ENCODE measurements around the gene RAMP3.
A peak's percentile ranks its signal among the peaks of the same experiment; 100 is the strongest.
"Not testable (repeated sequence)": the region's sequence is repeated elsewhere in the genome, so short reads cannot be mapped to it uniquely, and the experiment has no call there.

Gene RAMP3

DNA sequence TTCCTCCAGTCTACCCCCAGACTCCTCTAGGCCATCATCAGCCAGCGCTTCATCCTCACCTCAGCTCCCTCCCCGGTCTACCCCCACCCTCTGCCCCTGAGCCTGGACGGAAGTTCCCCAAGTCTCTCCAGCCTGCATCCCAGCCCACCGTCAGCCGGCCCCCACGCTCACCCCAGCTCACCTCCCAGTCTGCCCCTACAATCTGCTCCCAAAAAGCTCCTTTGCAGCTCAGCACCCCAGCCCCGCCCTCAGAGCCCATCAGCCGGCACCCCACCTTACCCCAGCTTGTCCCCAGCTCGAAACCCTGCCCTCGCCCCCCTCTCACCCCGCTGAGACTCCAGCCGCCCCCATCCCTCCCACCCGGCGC lies 322 bp upstream of the RAMP3 start:
- DNase-seq (ENCODE audit: low spot score) = no peak

DNA sequence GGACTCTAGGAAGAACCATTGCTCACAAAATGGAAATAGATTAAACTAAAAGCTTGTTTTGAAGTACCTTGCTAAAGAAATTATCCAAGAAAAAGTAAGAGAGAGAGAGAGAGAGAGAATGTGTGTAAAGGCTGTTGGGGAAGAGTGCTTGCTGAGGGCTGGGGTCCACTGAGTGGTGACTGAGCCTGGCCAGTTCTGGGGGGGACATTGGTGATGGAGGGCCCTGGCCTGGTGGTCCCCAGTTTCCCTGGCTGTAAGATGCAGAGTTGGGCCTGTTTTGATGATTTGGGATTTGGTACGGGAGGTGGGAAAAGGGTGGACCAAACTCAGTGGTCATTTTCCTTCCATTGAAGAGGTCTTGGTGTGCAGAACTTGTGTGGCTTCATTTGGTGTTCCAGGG lies 880 bp downstream of the RAMP3 start:
- DNase-seq (ENCODE audit: low spot score) = no peak

DNA sequence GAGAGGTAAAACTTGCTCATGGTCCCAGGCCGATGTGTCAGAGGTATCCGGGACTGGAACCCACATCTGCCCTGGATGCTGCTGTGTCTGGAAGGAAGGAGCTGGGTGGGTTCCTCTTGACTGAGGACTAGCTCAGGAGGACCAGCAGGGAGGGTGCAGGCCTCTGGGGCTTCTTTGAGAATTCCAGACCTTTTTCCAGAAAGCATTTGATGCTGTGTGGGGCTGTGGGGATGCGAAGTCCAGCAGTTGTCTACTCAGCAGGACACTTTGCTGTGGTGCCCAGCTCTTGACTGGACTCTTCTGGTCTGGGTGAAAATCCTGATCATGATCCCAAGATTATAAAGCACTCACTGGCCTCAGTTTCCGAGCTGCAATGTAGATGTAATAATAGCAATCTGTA lies 1.7 kb downstream of the RAMP3 start:
- DNase-seq (ENCODE audit: low spot score) = no peak

DNA sequence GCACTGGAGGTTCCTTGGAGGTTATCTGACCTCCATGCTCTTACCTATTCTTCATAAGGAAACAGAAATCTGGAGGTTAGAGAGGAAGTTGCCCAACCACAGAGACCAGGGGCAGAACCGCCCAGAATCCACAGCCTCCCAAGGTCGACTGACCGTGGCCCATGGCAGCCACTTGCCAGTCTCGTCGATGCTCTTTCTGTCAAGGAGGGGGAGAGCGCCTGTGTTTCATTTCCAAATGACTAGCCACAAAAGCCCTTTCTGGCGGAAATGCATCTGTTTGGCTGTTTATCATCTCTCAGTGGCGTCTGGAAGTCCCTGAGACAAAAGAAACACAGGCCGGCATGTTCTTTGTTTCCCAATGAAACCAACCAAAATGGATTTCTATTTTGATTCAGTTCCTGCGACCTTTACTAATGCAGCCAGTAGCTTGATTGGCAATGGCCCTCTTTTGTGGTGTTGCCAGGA lies 2.9 kb downstream of the RAMP3 start:
- DNase-seq (ENCODE audit: low spot score) = no peak

DNA sequence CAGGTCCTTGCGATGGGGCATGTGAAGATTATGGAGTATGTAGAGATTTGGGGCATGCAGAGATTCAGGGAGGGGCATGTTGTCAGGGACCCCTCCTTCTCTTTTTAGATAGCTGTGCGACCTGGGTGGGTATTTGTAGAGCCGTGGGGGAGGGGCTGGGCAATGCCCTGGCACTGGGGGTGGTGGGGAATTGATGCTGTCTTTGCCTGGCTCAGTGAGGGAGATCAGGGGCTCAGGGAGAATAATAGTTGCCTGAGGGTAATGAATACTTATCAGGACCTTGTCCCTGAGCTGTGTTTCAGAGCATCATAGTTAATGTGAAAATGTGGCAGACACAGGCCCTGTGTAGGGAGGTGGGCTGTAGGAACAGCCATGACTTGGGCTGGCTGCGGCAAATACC lies 3.5 kb downstream of the RAMP3 start:
- DNase-seq (ENCODE audit: low spot score) = no peak

DNA sequence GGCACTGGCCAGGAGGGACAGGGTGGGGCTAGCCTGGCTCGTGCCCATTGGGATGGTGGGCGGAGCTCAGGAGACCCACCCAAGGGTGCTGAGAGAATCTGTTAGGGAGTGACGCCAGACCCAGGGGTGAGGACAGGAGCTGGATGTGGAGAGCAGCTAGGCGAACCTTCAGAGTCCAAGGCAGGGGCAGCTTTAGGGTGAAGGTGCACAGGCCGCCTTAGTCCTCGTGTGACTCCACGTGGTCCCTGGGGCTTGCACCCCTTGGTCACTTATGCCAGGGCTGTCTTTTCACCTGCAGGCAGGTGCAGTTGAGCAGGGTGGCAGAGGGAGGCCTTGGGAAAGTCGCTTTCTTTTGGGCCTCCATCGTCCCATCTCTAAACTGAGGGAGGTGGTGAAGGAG lies 4.3 kb downstream of the RAMP3 start:
- no peak for DNase-seq (ENCODE audit: low spot score)

DNA sequence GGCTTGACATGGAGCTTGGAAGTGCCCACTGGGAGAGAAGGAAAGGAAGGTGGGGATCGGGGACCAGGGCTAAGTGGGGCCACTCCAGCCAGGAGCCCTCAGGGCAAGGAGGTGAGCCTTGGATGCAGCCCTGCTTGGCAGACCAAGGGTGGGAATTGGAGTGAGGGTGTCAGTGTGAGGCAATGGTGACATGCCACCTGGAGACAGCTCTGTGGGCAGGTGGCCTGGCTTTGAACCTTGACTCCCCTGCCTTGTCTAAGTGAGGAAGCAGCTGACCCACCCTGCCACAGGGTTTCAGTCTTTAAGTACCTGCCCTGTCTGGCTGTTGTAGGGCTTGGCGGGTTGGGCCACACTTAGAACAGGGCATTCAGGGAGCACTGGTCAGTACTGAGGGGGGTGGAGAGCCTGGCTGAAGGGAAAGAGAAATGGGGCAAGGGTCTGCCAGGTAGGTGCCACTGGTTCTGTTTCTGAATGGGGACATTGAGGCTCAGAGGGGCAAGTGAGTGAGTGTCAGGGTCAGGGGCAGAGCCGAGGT lies 4.8 kb downstream of the RAMP3 start:
- DNase-seq (ENCODE audit: low spot score) = no peak

DNA sequence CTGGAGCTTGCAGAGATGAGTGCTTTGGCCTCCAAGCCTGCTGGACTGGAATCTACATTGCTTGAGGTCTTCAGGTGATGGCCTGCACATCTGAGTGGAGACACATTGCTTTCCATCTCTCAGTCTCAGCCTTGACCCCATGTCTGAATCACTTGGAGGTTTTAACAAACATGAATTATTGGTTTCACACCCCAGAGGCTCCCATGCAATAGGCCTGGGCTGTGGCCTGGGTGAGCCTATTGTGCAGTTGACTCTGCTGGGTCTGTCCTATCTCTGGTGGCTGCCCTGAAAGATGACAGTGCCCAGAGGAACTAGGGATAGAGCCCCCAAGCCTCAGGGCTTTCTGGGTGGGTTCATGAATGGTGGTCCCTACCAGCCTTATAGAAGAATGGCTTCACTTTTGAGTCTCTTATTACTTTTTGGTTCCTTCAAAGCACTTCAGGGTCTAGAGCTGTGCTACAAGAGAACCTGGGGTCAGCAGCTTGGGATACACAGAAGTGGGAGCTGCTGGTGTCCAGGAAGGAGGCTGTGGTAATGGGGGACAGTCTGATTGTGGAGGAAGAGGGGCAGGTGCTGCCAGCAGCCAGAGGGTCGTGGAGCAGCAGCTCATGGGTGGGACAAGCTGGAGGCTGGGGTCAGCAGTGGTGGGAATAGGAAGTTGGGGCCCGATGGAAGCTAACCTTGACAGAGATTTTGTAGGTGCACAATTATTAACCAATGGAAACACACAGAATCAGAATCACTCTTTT lies 5.5 kb downstream of the RAMP3 start:
- no peak for DNase-seq (ENCODE audit: low spot score)

DNA sequence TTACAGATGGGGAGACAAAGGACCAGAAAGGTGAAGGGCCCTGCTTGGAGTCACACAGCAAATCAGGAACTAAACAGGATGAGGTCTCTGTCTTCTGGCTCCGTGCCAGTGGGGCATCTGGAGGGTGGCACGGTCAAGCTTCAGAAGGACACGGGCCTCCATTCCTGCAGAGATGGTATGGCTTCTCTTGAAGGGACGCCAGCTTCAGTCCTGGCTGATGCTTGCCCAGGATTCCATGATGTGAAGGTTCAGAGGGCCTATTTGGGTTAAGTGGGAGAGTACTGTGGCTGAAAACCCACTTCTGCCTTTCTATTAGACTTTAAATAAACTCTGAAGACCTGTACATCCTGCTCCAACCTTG lies 6.1 kb downstream of the RAMP3 start:
- DNase-seq (ENCODE audit: low spot score) = no peak

DNA sequence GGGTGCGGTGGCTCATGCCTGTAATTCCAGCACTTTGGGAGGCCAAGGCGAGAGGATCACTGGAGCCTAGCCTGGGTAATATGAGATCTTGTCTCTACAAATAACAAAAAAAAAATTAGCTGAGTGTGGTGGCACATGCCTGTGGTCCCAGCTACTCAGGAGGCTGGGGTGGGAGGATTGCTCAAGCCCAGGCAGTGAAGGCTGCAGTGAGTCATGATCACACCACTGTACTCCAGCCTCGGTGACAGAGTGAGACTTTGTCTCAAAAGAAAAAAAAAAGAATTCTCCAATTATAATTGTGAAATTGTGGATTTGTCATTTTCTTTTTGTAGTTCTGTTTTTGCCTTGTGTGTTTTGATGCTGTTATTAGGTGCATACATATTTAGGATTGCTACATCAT lies 6.7 kb downstream of the RAMP3 start:
- DNase-seq (ENCODE audit: low spot score) = not testable (repeated sequence)

DNA sequence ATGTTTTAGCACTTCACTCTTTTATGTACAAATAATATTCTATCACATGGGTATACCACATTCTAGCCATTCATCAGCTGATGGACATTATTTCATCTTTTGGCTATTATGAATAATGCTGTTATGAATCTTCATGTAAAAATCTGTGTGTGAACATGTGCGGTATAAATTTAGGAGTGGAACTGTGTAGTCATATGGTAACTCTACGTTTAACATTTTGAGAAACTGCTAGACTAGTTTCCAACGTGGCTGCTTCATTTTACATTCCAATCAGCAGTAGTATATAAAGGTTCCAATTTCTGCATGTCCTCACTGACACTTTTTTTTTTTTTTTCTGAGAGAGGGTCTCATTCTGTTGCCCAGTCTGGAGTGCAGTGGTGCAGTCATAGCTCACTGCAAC lies 8.3 kb downstream of the RAMP3 start:
- no peak for DNase-seq (ENCODE audit: low spot score)

DNA sequence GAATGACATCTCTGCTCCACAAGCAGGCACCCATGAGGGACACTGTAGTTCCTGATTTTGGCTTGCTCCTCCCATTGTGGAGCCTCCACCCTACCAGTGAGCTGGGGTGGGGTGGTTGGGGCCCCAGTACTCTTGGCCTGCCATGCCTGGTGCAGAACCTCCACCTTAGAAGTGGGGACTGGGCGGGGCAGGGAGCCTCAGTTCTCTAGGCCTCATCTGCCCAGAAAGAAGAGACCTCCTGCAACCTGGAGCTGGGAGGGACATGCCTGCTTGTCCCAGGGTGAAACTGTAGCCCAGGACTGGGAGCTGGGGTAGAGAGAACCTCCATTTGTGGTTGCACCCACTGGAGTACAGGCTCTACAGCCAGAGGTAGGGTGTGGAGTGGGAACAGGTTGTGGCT lies 14.4 kb downstream of the RAMP3 start:
- DNase-seq (ENCODE audit: low spot score) = no peak

DNA sequence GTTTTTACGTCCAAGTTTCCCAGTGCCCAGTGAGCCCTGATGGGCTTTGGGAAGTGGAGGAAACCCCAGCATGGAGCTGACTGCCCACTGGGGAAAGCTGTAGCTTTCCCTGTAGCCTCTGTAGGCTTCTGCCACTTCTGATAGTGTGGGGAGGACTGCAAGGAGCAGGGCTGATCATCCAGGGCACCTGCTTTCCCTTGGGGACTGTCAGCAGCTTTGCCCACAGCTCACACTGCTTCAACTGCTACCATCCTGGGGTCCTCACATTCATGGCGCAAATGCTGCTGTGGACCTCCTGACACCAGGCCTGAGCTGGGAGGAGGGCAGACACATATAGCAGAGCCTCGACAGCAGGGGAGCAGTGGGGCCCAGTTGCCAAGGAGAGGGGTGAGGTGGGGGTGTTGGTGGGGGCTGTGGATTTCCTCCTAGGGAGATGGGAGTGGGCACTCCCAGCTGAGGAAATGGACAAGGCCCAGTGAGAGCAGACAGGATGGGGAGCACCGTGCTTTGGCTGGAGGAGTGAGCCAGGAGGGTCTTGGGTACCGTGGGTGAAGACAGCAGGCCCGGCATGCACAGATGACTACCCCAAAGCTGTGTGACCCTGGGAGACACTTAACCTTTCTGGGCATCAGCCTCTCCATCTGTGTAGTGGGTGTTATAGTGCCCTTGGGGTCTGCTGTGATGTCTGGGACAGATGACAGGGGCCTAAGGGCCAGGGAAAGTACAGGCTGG lies 16.2 kb downstream of the RAMP3 start:
- DNase-seq (ENCODE audit: low spot score) = no peak

DNA sequence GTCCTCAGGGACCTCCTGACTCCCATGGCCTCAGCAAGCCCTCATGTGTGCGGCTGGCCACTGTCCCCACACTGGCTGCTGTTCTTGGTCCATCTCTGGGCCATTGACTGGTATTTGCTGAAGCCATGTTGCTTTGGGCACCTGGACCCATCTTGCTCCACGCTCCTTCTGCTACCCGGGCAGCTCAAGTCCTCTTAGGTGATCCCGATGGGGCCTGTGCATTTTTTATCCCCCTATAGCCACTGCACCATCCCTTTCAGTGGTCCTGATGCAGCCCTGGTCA lies 16.7 kb downstream of the RAMP3 start:
- no peak for DNase-seq (ENCODE audit: low spot score)

DNA sequence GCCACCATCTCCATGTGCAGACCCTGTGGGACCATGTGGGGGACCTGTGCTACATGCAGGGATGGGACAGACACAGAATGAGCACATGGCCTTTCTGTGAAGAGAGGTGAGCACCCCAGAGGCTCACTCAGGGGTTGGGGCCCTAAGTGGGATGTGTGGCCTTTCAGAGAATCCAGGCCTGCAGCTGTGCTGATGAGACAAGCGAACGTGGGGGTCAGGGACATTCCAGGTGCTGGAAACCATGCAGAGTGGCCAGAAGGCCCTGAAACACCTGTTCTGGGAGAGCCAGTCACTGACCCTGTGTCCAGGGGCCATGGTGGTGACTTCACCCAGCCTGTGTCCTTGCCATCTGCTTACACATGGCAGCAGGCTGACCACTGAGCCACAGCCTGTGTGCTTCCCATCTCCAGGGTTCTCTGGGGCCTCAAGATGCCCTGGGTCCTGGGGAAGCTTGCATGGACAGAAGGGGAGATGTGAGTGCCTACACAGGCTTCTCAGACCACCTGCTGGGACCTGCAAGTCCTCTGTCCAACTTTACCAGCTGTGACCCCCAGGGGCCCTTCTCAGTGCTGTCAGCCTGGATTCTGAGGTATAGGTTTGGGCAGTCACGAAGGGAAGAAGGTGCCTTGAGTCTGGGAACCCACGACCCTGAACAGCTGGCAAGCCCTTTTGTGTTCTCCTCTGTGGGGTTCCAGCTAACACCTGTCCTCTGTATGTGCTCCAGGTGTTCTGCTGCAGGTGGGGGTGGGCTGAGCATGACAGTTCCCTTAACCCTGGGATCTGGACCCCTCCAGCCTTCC lies 17.6 kb downstream of the RAMP3 start:
- DNase-seq (ENCODE audit: low spot score) = no peak

DNA sequence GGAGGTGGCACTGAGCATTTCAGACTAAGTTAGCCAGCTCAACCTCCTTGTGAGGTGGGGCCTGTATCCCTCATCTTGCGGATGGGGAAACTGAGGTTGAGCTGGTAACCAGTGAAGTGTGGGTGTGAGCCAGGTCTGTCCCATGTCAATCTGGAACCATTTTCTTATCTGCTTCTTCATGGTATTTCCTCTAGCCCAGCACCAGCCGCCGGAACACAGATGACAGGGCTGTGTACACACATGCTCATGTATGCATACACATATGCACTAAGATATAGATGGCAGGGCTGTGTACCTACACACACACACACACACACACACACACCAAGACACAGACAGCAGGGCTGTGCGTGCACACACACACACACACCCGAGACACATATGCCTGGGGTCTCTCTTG lies 18.5 kb downstream of the RAMP3 start:
- DNase-seq (ENCODE audit: low spot score) = no peak

DNA sequence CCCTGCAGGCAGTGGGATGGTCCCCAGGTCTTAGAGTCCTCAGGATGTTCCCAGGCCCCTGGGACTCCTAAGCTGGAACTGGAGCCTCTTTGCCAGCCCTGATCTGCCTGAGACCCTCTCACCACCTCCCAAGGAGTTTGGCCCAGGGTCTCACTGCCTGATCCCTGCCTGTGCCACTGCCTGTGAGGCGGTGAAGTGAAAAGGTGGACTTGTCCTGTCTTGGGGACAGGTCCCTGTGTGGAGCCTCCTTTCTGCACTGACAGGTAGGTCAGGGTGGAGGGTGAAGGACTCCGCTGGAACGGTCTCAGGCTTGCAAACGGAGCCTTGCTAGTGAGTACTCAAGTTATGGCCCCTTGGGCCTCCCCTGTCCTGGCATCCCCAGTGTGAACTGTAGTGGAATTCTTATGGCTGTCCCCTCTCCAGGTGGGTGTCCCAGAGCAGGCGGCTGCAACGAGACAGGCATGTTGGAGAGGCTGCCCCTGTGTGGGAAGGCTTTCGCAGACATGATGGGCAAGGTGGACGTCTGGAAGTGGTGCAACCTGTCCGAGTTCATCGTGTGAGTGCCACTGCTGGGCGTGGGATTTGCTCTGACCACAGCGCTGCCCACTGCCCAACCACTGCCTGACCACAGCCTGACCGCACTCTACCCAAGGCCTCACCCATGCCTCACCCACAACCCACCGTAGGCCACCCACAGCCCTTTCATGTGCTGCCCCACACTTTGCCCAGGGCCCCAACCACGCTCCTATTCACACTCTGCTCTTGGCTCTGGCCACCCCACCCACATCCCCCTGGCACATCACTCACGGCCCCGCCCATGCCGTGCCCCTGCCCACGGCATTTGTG lies 19.5 kb downstream of the RAMP3 start:
- no peak for DNase-seq (ENCODE audit: low spot score)

DNA sequence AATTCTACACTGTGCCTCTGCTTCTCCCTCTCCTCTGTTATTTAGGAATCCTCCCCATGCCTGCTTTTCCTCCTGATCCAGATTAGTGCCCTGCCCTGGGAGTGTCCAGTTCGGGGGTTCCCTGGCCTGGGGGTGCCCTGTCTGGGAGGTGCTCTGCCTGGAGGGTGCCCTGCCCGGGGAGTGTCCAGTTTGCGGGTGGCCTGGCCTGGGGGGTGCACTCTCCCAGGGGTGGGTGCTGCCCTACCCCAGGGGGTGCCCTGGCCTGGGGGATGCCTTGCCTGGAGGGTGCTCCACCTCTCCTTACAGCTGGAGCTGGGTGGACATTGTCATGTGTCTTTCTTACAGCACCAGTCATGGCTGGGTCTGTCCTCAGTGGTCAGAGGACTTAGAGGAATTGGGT lies 20.2 kb downstream of the RAMP3 start:
- DNase-seq (ENCODE audit: low spot score) = no peak

DNA sequence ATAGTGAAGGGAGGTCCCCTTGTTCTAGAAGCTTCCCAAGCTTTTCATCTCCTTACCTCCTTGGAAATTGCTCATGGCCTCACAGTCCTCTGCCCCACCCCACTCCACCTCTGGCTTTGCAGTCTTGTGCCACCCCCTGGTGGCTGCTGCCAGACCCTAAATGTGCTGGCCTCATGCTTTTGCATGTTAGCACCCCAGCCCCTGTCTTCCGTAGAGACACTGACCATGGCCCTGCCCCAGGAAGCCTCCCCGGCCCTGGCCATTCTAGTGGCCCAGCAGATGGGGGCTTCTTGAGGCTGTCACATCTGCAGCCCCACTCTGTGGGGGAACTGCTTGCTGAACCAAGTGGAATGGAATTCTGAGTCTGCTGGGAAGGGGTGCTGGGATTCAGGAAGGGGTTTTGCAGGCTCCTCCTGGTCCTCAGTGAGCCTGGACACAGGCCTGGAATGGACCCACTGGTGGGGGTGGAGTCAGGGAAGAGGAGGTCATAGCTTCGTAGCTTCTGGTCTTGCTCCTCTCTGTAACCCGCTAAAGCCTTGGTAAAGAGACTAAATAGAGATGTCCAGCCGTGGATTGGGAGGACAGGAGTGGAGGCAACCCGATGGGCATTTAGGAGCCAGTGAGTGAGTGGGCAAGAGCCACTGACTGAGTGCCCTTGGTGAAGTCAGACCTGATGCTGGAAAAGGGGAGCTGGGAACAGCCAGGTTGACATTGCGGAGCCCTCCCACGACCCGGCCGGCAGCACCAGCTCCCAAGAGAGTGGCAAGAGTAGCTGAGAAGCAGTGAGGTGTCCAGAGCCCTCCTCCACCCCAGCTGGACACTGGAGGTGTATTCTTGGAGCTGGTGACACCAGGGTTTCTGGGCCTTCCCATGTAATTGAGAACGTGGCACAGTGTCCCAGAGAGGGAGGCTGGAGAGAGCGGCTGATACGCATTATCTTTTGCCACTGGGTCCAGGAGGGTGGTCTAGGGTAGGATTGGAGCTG lies 20.9 kb downstream of the RAMP3 start:
- peak; percentile 42 for DNase-seq (ENCODE audit: low spot score)

DNA sequence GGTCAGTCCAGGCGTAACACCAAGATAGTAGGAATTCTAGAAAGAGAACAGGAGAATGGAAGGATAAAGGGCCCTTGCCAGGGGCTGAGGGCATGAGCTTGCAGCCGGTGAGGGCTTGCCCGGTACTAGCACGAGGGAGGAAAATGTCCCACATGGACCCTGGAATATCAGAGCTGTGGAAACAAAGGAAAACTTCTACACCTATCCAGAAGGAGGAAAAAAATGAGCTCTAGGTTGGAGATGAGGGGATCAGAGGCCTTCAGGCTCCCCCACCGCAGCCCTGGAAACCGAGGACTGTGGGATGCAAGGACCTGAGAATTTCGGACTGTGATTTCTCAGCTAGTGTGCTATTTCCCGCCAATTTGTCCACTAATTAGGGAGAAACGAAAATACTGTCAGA lies 22.1 kb downstream of the RAMP3 start:
- no peak for DNase-seq (ENCODE audit: low spot score)

All from HuH-7 (cell line).